ENCODE data around the gene TMEM121B. TPM values are rescaled to one million over a fixed set of nuclear protein-coding genes. Genes with fewer than 3 reads are reported as not detected.
"Not testable (repeated sequence)": the region's sequence is repeated elsewhere in the genome, so short reads cannot be mapped to it uniquely, and the experiment has no call there.

Gene TMEM121B
- total RNA-seq, 2 donors from 2014 or later: 0.55 to 1.1 TPM

- Histone ChIP-seq H3K36me3 (peaks cover 9% of the 10 kb centered on the region), H3K4me3 (no peak overlapping the region), H3K27me3 (no peaks in the 10 kb centered on the region), H3K27ac (no peak overlapping the region), H3K4me1 (peaks cover 0 to 35% of the 10 kb centered on the region in 2 donors), H3K9me3 (no peaks in the 10 kb centered on the region)
- DNase-seq (ENCODE audit: low spot score): no peak
- TF ChIP-seq, protein P1, sequence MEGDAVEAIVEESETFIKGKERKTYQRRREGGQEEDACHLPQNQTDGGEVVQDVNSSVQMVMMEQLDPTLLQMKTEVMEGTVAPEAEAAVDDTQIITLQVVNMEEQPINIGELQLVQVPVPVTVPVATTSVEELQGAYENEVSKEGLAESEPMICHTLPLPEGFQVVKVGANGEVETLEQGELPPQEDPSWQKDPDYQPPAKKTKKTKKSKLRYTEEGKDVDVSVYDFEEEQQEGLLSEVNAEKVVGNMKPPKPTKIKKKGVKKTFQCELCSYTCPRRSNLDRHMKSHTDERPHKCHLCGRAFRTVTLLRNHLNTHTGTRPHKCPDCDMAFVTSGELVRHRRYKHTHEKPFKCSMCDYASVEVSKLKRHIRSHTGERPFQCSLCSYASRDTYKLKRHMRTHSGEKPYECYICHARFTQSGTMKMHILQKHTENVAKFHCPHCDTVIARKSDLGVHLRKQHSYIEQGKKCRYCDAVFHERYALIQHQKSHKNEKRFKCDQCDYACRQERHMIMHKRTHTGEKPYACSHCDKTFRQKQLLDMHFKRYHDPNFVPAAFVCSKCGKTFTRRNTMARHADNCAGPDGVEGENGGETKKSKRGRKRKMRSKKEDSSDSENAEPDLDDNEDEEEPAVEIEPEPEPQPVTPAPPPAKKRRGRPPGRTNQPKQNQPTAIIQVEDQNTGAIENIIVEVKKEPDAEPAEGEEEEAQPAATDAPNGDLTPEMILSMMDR (IDR thresholded peaks at IDR 0.05): no peak
These were observed 31.8 kb upstream of the TMEM121B start for GRCh38 chr22:17152971-17153370.

DNA sequence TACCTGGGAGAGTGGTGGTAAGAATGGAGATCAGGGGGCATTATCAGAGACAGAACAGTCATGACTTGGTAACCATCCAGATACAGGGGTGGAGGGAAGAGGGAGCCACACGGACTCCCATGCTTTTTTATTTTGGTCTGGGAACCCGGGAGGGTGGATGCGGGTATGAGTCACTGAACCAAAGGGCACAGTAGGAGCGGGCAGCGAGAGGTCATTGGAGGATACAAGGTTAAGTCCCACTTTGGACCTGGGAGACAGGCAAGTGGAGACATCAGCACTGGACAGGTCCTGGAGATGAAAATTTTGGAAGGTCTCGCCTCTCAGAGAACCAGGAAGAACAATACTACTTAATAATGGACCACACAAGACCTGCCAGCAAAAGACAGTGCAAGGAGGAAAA, 31.2 kb upstream of the TMEM121B start:
- Histone ChIP-seq H3K36me3 (peaks cover 15% of the 10 kb centered on the region), H3K4me3 (no peak overlapping the region), H3K27me3 (no peaks in the 10 kb centered on the region), H3K4me1 (peaks cover 0 to 28% of the 10 kb centered on the region in 2 donors), H3K9me3 (no peaks in the 10 kb centered on the region), H3K27ac (no peak overlapping the region)
- TF ChIP-seq, protein P1 (IDR thresholded peaks at IDR 0.05): no peak
- DNase-seq (ENCODE audit: low spot score): no peak

- Histone ChIP-seq H3K27me3 (no peaks in the 10 kb centered on the region), H3K36me3 (peaks cover 22% of the 10 kb centered on the region), H3K4me1 (peaks cover 0 to 4% of the 10 kb centered on the region in 2 donors), H3K27ac (no peak overlapping the region), H3K9me3 (no peaks in the 10 kb centered on the region), H3K4me3 (no peak overlapping the region)
- DNase-seq (ENCODE audit: low spot score): no peak
- TF ChIP-seq, protein P1 (IDR thresholded peaks at IDR 0.05): no peak
These were observed 28.1 kb upstream of the TMEM121B start for GRCh38 chr22:17149076-17149815.

GRCh38 chr22:17147458-17147857, 26.3 kb upstream of the TMEM121B start:
- not testable (repeated sequence) for H3K4me3 ChIP-seq; H3K9me3 ChIP-seq; H3K27ac ChIP-seq; DNase-seq (ENCODE audit: low spot score); H3K27me3 ChIP-seq; H3K4me1 ChIP-seq
- H3K36me3 ChIP-seq: peaks cover 37% of the 10 kb centered on the region

GRCh38 chr22:17145021-17145680, 24.0 kb upstream of the TMEM121B start:
- H3K27me3 ChIP-seq: no peaks in the 10 kb centered on the region
- H3K4me1 ChIP-seq: peaks cover 0 to 15% of the 10 kb centered on the region in 2 donors
- TF ChIP-seq, protein P1 (IDR thresholded peaks at IDR 0.05): no peak
- no peak overlapping the region for H3K27ac ChIP-seq
- H3K9me3 ChIP-seq: no peaks in the 10 kb centered on the region
- H3K4me3 ChIP-seq: no peak overlapping the region
- DNase-seq (ENCODE audit: low spot score): no peak
- H3K36me3 ChIP-seq: peaks cover 45% of the 10 kb centered on the region

GRCh38 chr22:17143826-17144225, 22.7 kb upstream of the TMEM121B start:
- no peak overlapping the region for H3K27ac ChIP-seq
- no peak overlapping the region for H3K4me3 ChIP-seq
- TF ChIP-seq, protein P1 (IDR thresholded peaks at IDR 0.05): no peak
- DNase-seq (ENCODE audit: low spot score): no peak
- H3K9me3 ChIP-seq: no peaks in the 10 kb centered on the region
- peaks cover 42% of the 10 kb centered on the region for H3K36me3 ChIP-seq
- H3K27me3 ChIP-seq: no peaks in the 10 kb centered on the region
- peaks cover 0 to 23% of the 10 kb centered on the region in 2 donors for H3K4me1 ChIP-seq
